ENCODE data around the gene STOML2. TPM values are rescaled to one million over a fixed set of nuclear protein-coding genes. Genes with fewer than 3 reads are reported as not detected.
A peak's percentile ranks its signal among the peaks of the same experiment; 100 is the strongest.

The STOML2 gene
- total RNA-seq, 2 donors from 2014 or later = 51.7 to 84.1 TPM

GRCh38 chr9:35074791-35075190 lies 28.1 kb downstream of the STOML2 start:
- ATAC-seq (ENCODE audit: insufficient number of reproducible peaks, low FRiP score, low read depth) = no peak
- Histone ChIP-seq H3K27me3 (replicated peaks; ENCODE audit: insufficient read depth) (no peaks in the 10 kb centered on the region), H3K36me3 (no peaks in the 10 kb centered on the region), H3K27ac (no peak overlapping the region), H3K4me1 (ENCODE audit: control insufficient read depth in 1 of 2, low read depth in 2 of 2) (peaks cover 14 to 30% of the 10 kb centered on the region in 2 donors), H3K9me3 (no peaks in the 10 kb centered on the region), H3K4me3 (no peak overlapping the region)
- no peak for TF ChIP-seq CTCF (IDR thresholded peaks at IDR 0.05)
- DNase-seq (ENCODE audit: low spot score) = no peak

GRCh38 chr9:35074141-35074540 lies 28.8 kb downstream of the STOML2 start:
- Histone ChIP-seq H3K9me3 (no peaks in the 10 kb centered on the region), H3K27me3 (replicated peaks; ENCODE audit: insufficient read depth) (no peaks in the 10 kb centered on the region), H3K36me3 (no peaks in the 10 kb centered on the region), H3K4me1 (ENCODE audit: control insufficient read depth in 1 of 2, low read depth in 2 of 2) (peaks cover 20 to 33% of the 10 kb centered on the region in 2 donors), H3K27ac (no peak overlapping the region), H3K4me3 (no peak overlapping the region)
- TF ChIP-seq CTCF (IDR thresholded peaks at IDR 0.05) = no peak
- no peak for ATAC-seq (ENCODE audit: insufficient number of reproducible peaks, low FRiP score, low read depth)
- no peak for DNase-seq (ENCODE audit: low spot score)

GRCh38 chr9:35073279-35073612 lies 29.7 kb downstream of the STOML2 start:
- no peaks in the 10 kb centered on the region for H3K27me3 ChIP-seq (replicated peaks; ENCODE audit: insufficient read depth)
- peak overlapping the region; percentile 97 for H3K4me3 ChIP-seq
- DNase-seq (ENCODE audit: low spot score) (no peak), ATAC-seq (ENCODE audit: insufficient number of reproducible peaks, low FRiP score, low read depth) (no peak)
- H3K27ac ChIP-seq = peak overlapping the region in 1 of 2 donors; percentile 100
- no peak for TF ChIP-seq CTCF (IDR thresholded peaks at IDR 0.05)
- H3K4me1 ChIP-seq (ENCODE audit: control insufficient read depth in 1 of 2, low read depth in 2 of 2) = peaks cover 20 to 33% of the 10 kb centered on the region in 2 donors
- H3K36me3 ChIP-seq = no peaks in the 10 kb centered on the region
- no peaks in the 10 kb centered on the region for H3K9me3 ChIP-seq

- TF ChIP-seq CTCF (IDR thresholded peaks at IDR 0.05) = no peak
- H3K27ac ChIP-seq = peak within 1 kb of the TSS; percentile 100
- peak within 1 kb of the TSS; percentile 97 for H3K4me3 ChIP-seq
- peak; percentile 88 for ATAC-seq (ENCODE audit: insufficient number of reproducible peaks, low FRiP score, low read depth)
- no peaks in the 10 kb centered on the region for H3K27me3 ChIP-seq (replicated peaks; ENCODE audit: insufficient read depth)
- H3K36me3 ChIP-seq = peaks cover 2% of the 10 kb centered on the region
- peaks cover 20 to 35% of the 10 kb centered on the region in 2 donors for H3K4me1 ChIP-seq (ENCODE audit: control insufficient read depth in 1 of 2, low read depth in 2 of 2)
- H3K9me3 ChIP-seq = no peaks in the 10 kb centered on the region
- DNase-seq (ENCODE audit: low spot score) = peak; percentile 91
These were observed 30.3 kb downstream of the STOML2 start, which contains the start of gene VCP for GRCh38 chr9:35072461-35073278. TSS of gene VCP (minus strand) at chr9:35072625. CDS start at chr9:35072353, 272 bp downstream.

GRCh38 chr9:35071814-35072460 lies 31.0 kb downstream of the STOML2 start:
- H3K27me3 ChIP-seq (replicated peaks; ENCODE audit: insufficient read depth) = no peaks in the 10 kb centered on the region
- ATAC-seq (ENCODE audit: insufficient number of reproducible peaks, low FRiP score, low read depth) = peak; percentile 28

More at GRCh38 chr9:35071814-35072460, 31.0 kb downstream of the STOML2 start:
- Histone ChIP-seq H3K4me1 (ENCODE audit: control insufficient read depth in 1 of 2, low read depth in 2 of 2) (peaks cover 20 to 43% of the 10 kb centered on the region in 2 donors), H3K4me3 (peak overlapping the region; percentile 97), H3K27ac (peak overlapping the region; percentile 100), H3K9me3 (no peaks in the 10 kb centered on the region), H3K36me3 (peaks cover 10% of the 10 kb centered on the region)
- DNase-seq (ENCODE audit: low spot score) = peak; percentile 49
- TF ChIP-seq CTCF (IDR thresholded peaks at IDR 0.05) = no peak

Measured in thoracic aorta (tissue), 2 donors.